ENCODE data around the gene CRYGD.
"Not testable (repeated sequence)": the region's sequence is repeated elsewhere in the genome, so short reads cannot be mapped to it uniquely, and the experiment has no call there.

CRYGD gene

DNA sequence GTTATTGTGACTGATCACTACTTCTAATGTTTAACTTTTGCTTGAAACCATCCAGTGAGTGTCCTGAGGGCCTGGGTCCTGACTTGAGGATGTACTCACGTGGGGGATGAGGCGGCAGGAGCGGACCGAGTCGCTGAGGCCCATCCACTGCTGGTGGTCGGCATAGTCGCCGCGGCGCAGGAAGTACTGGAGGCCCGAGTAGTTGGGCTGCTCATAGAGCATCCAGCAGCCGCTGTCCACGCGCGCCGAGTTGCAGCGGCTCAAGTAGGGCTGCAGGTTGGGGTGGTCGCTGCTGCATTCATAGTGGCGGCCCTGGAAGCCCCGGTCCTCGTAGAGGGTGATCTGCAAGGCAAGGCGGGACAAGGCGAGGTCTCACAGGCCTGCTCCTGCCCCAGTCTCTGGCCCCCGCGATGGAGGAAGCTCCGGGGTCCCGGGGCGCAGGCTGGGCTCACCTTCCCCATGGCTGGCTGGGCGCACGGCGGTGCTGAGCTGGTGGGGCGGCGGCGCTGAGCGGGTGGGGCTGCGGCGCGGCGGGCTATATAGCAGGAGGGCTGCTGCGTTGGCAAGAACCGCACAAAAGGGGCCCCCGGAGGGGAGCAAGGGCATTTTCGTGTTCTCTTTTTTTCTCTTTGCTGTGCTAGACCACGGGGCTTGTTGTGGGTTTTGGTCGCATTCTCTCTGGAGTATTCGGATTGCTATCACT lies at the start of gene CRYGD:
Gene CRYGD, minus strand, starts transcription at position 512 of the 703 bp plus-strand sequence. Its CDS starts 51 bp downstream, at position 461.
- intact Hi-C loops (cut with DNase I): not testable (repeated sequence)
- DNase-seq: peak in 26 of 42 donors; percentile 5 to 54 (median 24)

GRCh38 chr2:208172125-208172524 lies 47.8 kb upstream of the CRYGD start:
- no peak for DNase-seq
- intact Hi-C loops (cut with DNase I): no loop called here

GRCh38 chr2:208164951-208165755 lies 40.8 kb upstream of the CRYGD start:
- intact Hi-C loops (cut with DNase I): no loop called here
- DNase-seq: no peak

- intact Hi-C loops (cut with DNase I): no loop called here
- DNase-seq: no peak
These were observed 39.2 kb upstream of the CRYGD start, which contains the start of gene CRYGA for GRCh38 chr2:208163489-208163888. Gene CRYGA (minus strand): TSS chr2:208163589. CDS start chr2:208163556, 33 bp downstream.

DNA sequence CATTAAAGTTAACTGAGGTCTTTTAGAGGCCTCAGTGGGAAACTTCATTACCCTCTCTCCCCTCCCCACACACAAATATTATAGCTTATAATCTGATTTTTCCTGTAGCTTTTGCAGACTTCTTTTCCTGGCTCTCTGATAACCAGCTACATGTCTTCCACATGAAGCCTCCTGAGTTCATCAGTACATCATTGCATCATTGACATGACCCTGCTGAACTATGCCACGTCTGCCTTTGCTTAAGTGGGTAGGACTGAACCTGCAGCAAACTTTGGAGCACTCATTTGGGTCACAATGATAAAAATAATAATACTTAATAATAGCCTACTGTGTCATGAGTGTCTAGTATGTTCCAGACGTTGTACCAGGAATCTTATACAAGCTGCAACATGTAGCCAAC lies 32.1 kb upstream of the CRYGD start:
- intact Hi-C loops (cut with DNase I): no loop called here
- DNase-seq: peak in 1 of 42 donors; percentile 8

DNA sequence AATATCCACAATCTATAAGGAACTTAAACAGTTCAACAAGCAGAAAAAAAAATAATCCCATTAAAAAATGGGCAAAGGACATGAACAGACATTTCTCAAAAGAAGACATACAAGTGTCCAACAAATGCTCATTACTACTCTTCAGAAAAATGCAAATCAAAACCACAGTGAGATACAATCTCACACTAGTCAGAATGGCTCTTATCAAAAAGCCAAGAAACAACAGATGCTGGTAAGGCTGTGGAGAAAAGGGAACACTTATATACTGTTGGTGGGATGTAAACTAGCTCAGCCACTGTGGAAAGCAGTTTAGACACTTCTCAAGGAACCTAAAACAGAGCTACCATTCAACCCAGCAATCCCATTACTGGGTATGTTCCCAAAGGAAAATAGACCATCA lies 28.8 kb upstream of the CRYGD start:
- intact Hi-C loops (cut with DNase I): no loop called here
- DNase-seq: no peak

DNA sequence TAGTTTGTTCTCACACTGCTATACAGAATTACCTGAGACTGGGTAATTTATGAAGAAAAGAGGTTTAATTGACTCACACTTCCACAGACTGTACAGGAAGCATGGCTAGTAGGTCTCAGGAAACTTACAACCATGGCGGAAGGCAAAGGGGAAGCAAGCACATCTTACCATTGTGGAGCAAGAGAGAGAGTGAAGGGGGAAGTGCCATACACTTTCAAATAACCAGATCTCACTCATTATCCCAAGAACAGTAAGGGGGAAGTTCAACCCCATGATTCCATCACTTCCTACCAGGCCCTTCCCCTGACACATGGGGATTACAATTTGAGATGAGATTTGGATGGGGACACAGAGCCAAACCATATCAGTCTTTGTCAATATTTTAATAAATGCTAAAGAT lies 26.6 kb upstream of the CRYGD start:
- intact Hi-C loops (cut with DNase I): no loop called here

DNA sequence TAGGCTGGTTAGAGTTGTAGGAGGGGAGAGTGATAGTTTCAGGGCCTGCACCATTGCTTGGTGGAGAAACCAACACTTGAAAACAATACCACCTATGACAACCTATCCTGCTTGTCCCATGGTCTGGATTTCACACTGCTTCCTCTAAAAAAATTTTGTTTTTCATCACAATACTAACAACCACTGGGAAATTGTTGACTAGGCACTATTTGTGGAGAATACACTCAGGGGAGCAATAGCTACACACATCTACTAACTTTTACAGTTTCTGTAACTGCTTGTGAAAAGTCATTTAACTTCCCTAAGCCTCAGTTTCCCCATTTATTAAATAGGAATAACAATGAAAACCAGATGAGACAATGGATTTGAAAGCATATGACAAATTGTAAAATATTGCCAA lies 25.8 kb upstream of the CRYGD start:
- no peak for DNase-seq
- intact Hi-C loops (cut with DNase I): no loop called here

More for the DNA sequence above, 26.6 kb upstream of the CRYGD start:
- DNase-seq: no peak

DNA sequence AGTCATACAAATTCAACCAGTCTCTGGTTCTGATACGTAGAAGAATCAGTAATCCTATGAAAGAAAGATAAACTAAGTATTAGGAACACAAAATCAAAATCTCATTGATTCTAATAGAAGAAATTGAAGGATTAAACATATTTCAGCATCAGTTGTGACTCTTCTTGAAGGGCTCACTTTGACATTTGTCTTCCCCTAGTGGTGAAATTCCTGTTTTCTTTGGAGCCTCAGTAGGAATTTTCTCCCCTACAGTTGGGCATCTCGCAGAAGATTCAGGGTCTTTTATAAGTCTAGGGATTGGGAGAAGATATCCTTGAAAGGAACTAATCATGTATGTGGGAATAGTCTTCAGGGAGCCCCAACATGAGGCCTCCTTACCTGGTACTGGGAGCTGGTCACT lies 24.5 kb upstream of the CRYGD start:
- DNase-seq: no peak
- intact Hi-C loops (cut with DNase I): no loop called here

- intact Hi-C loops (cut with DNase I): no loop called here
- DNase-seq: no peak
These were observed 23.4 kb upstream of the CRYGD start for GRCh38 chr2:208147759-208148158.

DNA sequence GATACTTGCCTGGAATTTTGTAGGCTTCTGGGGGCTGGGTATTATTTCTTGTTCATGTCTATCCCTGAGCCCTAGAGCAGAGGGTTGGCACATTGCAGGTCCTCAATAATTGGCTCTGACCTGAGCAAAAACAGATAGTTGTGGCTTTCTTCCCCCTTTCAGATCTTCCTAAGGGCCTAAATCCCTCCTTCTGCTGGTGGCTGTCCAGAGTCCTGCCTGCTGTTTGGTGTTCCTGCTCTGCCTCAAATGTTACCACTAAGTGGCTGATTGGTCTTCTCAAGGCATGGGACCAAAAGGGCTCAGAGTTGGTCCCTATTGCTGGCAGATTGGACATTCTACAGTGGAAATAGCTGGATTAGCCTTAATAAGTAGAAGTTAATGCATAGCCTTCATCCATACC lies 22.7 kb upstream of the CRYGD start:
- DNase-seq: no peak
- intact Hi-C loops (cut with DNase I): no loop called here

DNA sequence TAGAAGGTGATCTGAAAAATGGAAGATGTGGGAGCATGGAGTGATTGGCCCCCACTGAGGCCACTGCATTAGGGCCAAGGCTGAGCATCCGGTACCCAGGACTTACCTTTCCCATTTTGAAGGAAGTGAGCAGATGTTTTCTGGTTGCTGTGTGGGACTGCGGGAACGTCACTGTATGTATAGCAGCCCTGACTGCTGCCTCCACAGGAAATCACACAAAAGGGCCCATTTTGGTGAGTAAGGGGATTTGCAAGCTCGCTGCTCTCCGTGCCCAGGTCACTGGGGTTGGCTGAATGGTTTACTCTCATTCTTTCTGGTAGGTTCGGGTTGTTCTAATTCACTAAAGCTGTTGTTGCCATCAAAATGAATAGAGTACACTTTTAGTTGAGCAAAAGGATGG lies 21.7 kb upstream of the CRYGD start, which contains the start of gene CRYGB:
Gene CRYGB, minus strand, starts transcription at position 153 of the 400 bp plus-strand sequence. Its CDS starts 38 bp downstream, at position 115.
- intact Hi-C loops (cut with DNase I): no loop called here
- DNase-seq: no peak

DNA sequence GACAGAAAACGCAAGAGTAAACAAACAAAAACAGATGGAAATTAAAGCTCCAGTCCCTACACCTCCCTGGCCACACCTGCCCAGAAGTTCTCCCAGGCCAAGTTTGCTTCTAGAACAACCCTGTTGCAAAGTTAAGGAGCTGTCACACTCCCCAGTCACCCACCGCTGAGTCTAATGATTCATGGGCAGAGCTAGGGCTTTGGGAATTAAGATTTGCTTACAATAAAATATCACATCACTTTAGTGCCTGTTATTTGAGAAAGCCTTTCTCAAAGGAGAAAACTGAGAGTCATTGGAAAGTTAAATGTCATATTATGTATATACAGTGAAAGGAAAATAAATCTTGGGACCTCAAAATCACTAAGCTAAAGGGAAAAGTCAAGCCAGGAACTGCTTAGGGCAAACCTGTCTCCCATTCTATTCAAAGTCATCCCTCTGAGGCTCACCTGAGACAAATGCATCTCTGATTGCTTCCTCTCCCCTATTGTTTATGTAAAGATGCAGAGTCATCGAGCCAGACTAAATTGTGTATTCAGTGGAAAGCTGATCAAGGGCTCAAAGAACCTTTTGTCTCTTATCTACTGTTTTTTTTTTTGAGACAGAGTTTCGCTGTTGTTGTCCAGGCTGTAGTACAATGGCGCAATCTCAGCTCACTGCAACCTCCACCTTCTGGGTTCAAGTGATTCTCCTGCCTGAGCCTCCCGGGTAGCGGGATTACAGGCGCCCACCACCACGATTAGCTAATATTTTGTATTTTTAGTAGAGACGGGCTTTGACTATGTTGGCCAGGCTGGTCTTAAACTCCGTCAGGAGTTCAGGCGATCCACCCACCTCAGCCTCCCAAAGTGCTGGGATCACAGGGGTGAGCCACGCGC lies 18.8 kb upstream of the CRYGD start:
- intact Hi-C loops (cut with DNase I): no loop called here
- peak in 1 of 42 donors; percentile 3 for DNase-seq

DNA sequence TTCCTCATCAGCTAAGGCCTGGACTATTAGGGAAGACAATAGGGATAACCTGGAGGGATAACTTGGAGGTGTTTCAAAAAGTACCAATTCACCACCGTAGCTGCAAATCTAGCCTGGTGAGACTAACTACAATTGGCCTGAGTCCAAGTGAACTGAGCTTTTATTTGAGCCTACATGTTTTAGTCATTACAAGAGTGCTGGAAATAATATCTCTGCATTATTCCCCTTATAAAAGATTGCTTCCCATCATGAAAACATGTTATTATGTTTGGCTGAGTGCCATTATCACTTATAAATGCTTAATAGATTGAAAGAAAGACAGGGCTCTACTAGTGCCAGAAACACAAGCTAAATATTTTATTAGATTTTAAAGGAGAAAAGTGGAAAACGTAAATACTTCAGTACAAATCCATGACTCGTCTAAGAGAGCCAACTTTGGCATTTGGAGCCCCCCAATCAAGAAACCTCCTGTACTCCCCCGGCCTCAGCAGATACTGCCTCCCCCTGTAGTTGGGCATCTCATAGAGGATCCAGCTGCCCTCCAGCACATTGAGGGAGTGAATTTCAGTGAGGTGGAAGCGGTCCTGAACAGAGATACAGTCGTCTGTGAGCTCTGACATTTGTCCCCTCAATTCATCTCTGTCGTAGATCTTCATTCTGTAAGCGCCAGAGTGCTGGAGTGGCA lies 18.1 kb upstream of the CRYGD start:
- no peak for DNase-seq
- intact Hi-C loops (cut with DNase I): no loop called here

DNA sequence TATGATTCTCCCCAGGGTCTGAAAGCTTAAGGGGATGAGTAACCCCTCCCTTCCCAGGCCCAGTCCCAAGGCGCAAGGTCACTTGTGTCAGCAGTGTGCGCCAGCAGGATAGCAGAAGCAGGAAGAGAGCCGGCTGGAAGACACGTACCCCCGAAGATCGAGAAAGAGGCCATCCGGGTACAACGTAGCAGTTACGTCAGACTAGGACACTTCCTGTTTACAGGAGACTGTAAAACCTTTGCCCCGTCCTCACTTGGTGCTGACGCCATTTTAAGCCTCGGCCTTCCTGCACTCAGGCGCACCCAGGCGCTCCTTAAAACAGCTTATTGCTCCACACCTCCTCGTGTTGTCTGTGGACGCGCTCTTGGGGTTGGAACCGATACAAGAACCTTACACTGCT lies 15.1 kb upstream of the CRYGD start:
- intact Hi-C loops (cut with DNase I): no loop called here
- no peak for DNase-seq

DNA sequence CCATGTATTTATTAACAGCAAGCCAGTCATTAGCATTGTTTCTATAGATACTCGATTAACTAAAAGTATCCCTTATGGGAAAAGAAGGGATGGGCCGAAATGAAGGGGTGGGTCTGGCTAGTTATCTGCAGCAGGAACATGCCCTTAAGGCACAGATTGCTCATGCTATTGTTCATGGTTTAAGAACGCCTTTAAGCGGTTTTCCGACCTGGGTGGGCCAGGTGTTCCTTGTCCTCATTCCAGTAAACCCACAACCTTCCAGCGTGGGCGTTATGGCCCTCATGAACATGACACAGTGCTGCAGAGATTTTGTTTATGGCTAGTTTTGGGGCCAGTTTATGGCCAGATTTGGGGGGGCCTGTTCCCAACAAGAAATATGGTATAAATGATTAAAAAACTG lies 14.0 kb upstream of the CRYGD start:
- DNase-seq; intact Hi-C loops (cut with DNase I): not testable (repeated sequence)

DNA sequence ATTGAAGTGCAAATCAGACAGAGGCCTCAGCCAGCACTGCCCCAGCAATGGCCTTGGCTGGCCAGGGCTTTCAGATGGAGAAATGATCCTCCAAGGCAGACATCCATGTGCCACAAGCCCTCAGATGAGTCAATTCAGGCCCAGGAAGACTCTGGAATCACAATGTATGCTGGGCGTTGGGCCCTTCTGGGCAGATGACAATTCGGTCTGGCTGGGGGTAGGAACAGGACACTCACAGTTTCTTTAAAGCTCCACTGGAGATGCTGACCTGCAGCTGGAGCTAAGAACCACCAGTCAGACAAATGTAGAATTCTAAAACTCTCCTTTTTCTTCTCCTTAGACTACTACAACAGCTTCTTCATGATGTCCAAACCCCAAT lies 12.4 kb upstream of the CRYGD start:
- DNase-seq: no peak
- intact Hi-C loops (cut with DNase I): no loop called here

DNA sequence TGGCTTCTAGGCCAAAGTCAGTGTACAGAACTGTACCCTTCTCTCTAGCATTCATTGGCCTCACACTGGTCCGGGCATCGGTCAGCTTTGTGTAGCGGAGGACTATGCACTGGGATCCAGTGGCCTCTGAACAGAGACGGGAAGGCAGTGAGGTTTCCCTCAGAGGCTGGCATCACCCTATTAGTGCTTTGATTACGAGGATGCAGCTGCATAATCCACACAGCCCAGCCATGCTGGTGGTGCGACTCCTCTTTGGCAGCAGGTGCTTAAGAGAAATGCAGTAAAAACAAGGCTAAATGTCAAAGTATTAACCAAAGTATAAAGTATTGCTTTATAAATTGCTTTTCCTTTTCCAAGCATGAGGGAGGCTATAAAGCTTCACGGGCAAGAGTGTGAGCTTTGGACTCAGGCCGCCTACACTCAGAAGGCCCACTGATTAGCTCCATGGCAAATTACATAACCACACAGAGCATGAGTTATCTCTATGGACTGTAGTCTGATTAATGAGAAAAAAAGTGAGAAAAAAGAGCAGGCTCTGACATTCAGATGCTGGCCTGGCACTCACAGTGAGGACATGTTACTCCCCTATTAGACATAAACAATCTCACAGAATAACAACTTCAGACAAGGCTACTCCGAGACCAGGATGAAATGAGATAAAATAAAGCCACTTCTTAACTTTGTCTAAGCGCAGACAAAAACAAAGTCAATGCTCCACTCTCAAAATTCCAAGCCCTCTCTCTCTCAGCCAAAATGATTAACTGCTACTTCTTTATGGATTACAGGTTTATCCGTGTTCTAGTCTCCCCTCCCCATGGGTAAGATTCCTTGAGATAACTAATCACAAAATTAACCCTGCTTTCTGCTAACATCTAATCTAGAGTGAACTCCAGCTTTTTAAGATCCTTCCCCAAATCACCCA lies 11.7 kb upstream of the CRYGD start:
- intact Hi-C loops (cut with DNase I): no loop called here
- DNase-seq: no peak

All from head of caudate nucleus (tissue), 42 donors.